Fibroblast of gingiva (primary cell): ENCODE data around the gene SPN.
"Not testable (repeated sequence)": the region's sequence is repeated elsewhere in the genome, so short reads cannot be mapped to it uniquely, and the experiment has no call there.

Source experiments
- DNase-seq: peaks from one replicate; pipeline ENCODE4 v3.0.0-alpha.2; 2011; ENCODE audit warnings: low read depth

SPN gene

DNA sequence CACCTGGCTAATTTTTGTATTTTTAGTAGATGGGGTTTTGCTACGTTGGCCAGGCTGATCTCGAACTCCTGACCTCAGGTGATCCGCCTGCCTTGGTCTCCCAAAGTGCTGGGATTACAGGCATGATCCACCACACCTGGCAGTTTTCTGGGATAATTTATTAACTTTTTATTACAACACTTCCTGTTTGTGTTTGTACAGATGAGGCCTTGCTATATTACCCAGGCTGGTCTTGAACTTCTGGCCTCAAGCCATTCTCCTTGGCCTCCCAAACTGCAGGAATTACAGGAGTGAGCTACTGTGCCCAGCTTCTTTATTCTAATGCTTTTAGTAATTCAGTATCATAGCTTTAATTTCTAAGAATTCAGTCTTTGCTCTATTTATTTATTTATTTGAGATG lies 16.1 kb upstream of the SPN start:
- no peak for DNase-seq

DNA sequence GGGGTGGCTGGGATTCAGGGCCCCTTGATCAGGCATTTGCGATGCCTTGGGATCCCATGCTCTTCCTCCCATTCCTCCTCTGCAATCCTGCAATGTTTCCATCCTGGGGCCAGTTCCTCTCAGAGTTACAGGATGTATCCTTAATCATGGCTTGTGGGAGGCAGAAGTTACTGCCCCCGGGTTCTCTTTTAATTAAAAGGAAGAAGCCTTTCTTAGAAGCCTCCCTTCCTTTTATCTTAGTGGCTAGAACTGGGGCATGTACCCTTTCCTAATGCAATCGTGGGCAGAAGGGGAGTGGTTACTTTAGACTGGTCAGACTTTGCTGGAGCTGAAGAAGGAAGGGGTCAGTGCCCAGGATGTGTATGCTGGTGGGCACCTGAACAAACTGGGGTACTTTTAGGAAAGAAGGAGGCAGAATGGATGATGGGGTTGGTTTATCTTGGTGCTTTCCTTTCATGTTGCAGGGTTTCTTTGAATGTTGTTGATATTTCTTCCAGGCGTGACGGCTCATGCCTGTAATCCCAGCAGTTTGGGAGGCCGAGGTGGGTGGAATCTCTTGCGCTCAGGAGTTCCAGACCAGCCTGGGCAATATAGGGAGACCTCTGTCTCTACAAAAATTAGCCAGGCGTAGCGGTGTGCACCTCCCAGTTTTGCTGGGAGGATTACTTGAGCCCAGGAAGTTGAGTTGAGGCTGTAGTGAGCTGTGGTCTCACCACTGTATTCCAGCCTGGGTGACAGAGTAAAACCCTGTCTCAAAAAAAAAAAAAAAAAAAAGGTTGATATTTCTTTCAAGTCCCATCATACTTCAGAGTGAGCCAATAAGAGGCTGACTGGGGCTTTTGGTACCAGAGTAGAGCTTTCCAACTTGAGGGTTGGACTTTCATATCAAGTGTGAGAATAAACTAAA lies 13.2 kb upstream of the SPN start:
- no peak for DNase-seq

GRCh38 chr16:29650771-29651170 lies 12.3 kb upstream of the SPN start:
- no peak for DNase-seq

GRCh38 chr16:29651774-29652349 lies 11.2 kb upstream of the SPN start:
- DNase-seq: no peak

DNA sequence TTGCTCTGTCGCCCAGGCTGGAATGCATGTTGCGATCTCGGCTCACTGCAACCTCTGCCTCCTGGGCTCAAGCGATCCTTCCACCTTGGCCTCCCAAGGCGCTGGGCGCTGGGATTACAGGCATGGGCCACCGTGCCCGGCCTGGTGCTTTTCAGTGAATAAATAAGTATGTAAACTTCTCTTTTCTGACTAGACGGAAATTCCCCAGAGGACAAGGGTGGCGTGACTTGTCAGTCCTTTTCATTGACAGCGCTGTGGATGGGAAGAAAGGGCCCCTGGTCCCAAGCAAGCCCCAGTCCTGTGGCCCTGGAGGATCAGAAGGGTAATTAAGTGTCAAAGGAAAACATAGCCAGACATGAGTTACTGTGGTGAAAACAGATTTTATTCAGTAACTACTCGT lies 9.6 kb upstream of the SPN start:
- DNase-seq: no peak

DNA sequence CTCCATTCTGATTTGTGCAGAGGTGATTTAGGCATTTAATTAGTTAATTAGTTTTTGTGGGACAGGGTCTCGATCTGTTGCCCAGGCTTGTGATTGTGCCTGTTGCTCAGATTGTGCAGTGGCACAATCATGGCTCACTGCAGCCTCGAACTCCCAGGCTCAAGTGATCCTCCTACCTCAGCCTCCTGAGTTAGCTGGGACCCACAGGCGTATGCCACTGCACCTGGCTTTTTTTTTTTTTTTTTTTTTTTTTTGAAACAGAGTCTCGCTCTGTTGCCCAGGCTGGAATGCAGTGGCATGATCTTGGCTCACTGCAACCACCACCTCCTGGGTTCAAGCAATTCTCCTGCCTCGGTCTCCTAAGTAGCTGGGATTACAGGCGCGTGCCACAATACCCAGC lies 9.2 kb upstream of the SPN start:
- DNase-seq: not testable (repeated sequence)

DNA sequence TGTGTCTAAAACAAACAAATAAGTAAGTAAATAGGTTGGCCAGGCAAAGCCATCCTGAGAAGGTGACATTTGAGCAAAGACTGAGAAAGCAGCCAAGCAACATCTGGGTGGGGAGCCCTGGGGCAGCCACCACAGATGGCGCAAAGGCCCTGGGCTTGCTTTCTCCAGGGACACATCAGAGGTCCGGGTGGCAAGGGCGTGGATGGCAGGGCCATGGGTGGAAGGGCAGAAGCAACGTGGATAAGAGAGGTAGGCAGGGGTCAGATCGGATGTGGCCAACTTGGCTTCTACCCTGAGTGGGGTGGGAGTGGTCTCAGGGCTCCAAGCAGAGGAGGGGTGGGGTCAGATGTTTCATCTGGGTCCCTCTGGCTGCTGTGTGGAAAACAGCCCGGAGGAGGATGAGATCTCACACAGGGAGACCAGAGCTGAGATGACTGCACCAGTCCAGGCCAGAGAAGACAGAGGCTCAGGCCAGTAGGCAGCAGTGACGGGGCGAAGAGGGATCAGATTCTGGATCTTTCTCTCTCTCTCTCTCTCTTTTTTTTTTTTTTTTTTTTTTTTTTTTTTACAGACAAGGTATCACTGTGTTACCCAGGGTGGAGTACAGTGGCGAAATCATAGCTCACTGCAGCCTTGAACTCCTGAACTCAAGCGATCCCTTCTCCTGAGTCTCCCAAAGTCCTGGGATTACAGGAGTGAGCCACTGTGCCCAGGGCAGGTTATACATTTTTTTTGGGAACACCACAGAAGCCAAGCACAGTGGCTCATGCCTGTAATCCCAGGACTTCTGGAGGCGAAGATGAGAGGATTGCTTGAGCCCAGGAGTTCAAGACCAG lies 6.1 kb upstream of the SPN start:
- no peak for DNase-seq

- DNase-seq: no peak
Measured at GRCh38 chr16:29658705-29659104, 4.3 kb upstream of the SPN start.

GRCh38 chr16:29662000-29662728 lies 883 bp upstream of the SPN start:
- no peak for DNase-seq

- DNase-seq: no peak
Measured at GRCh38 chr16:29662729-29663015, 375 bp upstream of the SPN start.

- no peak for DNase-seq
Measured at GRCh38 chr16:29663807-29664090, 702 bp downstream of the SPN start.

GRCh38 chr16:29664091-29664921 lies 1.3 kb downstream of the SPN start:
- DNase-seq: no peak

DNA sequence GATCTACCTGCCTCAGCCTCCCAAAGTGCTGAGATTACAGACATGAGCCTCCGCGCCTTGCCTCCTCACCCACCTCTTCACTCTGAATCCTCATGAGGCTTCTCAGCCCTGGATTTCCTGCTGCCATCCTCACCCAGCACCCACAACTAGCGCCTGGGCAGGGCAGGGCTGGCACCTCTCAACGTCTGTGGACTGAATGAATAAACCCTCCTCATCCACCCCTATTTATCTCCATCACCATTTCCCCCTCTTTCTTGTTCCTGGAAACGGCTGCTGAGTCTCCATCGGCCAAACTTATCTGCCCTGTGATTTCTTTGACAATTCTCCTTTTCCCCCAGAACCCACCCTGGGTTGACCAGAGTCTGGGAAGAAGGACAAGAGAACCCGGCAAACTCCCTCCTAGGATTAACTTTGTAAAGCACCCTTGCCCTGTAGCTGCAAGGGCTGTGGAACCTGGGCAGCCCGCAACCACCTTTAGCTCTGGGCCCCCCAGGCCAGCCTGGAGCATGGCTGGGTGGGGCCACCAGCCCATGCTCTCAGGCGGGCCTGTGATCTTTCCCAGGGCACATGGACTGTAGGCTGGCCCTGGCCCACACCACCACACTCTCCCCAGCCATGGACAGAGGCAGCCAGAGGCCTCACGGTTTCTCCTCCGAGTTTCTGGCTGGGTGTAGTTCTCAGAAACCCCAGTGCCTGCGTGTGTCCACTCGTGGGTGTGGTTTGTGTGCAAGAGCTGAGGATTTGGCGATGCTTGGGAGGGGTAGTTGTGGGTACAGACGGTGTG lies 2.4 kb downstream of the SPN start:
- DNase-seq: no peak

- DNase-seq: not testable (repeated sequence)
Measured at GRCh38 chr16:29667322-29667610, 4.2 kb downstream of the SPN start.

DNA sequence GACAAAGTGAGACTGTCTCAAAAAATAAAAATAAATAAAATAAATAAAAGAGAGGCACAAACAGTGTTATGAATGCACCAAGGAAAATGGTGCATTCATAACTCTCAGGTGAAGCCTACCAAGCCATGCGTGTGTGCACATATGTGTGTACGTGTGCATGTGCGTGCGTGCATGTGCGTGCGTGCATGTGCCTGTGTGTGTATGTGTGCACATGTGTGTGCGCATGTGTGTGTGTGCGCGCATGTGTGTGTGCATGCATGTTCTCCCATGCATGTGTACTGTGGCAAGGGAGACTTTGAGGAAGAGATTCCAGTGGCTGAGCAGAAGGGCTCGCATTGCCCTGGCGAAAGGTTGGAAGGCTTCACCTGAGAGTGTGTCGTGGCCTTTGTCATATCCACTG lies 4.7 kb downstream of the SPN start:
- DNase-seq: no peak

GRCh38 chr16:29668267-29668666 lies 5.2 kb downstream of the SPN start:
- no peak for DNase-seq

GRCh38 chr16:29673501-29673900 lies 10.5 kb downstream of the SPN start:
- DNase-seq: no peak

DNA sequence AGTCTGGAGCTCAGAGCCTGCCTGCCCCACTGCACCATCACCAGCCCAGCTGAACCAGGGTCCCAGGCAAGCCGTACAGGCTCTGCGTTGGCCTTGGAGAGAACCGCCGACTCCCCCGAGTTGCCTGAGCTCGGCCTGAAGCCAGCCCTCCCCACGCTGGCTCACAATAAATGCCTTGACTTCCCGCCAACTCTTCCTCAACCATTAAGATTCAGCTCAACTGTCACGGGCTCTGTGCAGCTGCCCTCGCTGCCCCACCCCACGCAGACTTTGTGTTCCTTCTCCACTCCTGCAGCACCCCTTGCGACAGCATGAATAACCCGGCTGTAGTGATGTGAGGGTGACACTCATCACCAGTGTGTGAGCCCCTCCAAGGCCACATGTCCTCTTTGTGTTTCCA lies 11.1 kb downstream of the SPN start:
- DNase-seq: no peak

GRCh38 chr16:29675811-29676643 lies 13.0 kb downstream of the SPN start:
- peak; percentile 17 for DNase-seq
